Prostate gland (tissue), 2 donors: Measurements from ENCODE around the gene RHBDL1. TPM values are rescaled to one million over a fixed set of nuclear protein-coding genes. Genes with fewer than 3 reads are reported as not detected.

Source experiments
- DNase-seq: peaks from one replicate; pipeline ENCODE4 v3.0.0-alpha.2; 2019; ENCODE audit warnings: low spot score
- H3K27ac ChIP-seq, 2 donors: fragments of 200-600 bp; sonication (generic); 2 replicates each; pipeline ENCODE4 v1.5.1; 2017 to 2019
- H3K27me3 ChIP-seq: fragments of 200-600 bp; sonication (generic); replicated peaks from 2 replicates; pipeline ENCODE4 v1.5.1; 2019; ENCODE audit not compliant: insufficient read depth
- H3K36me3 ChIP-seq, 2 donors: fragments of 200-600 bp; sonication (generic); 1 replicate in 1 of 2; 2 replicates in 1 of 2; pipeline versions ENCODE4 v1.5.1 to v1.8.1; 2017 to 2019
- H3K4me1 ChIP-seq: fragments of 200-600 bp; sonication (generic); replicated peaks from 2 replicates; pipeline ENCODE4 v1.5.1; 2019
- H3K4me3 ChIP-seq, 2 donors: fragments of 200-600 bp; sonication (generic); 2 replicates each; pipeline ENCODE4 v1.5.1; 2017 to 2019
- H3K9me3 ChIP-seq: fragments of 200-600 bp; sonication (generic); 2 replicates; pipeline ENCODE4 v1.5.1; 2017
- CTCF ChIP-seq, 4 experiments: fragments of 200-600 bp in 2 of 4; fragments of 450-650 bp in 2 of 4; sonication (generic) in 2 of 4; IDR thresholded peaks; 1 replicate in 3 of 4; 2 replicates in 1 of 4; pipeline ENCODE4 v1.5.1; 2016 to 2019; ENCODE audit warnings: antibody characterized with exemption in 4 of 4, mild to moderate bottlenecking in 2 of 4, moderate library complexity in 2 of 4
- POLR2A ChIP-seq: fragments of 450-650 bp; IDR thresholded peaks from one replicate; pipeline ENCODE4 v1.6.1; 2016; ENCODE audit warnings: antibody characterized with exemption, mild to moderate bottlenecking
- POLR2AphosphoS5 ChIP-seq: sonication (generic); formaldehyde crosslinking; IDR thresholded peaks from one replicate; pipeline ENCODE4 v1.6.1; 2017; ENCODE audit warnings: antibody characterized with exemption
- WGBS: methylation state at CpG from one replicate; pipeline ENCODE4 v1.1.5; 2018; 5-methylcytosine and 5-hydroxymethylcytosine counted together
- intact Hi-C: fragments of 100-400 bp; cut with DNase I; formaldehyde crosslinking; loops from one replicate; pipeline ENCODE4 v1.14.2; 2022
- total RNA-seq, 2 donors: library from RNA; depleted of rRNA; stranded (reverse); fragments of >200 nt; gene quantifications; one replicate each; pipeline ENCODE4 v1.1.0, GENCODE V29; 2016

RHBDL1 gene
- total RNA-seq, 2 donors from 2014 or later = 4.5 to 4.9 TPM

GRCh38 chr16:693364-693763, 17.9 kb downstream of the RHBDL1 start:
- H3K9me3 ChIP-seq = no peaks in the 10 kb centered on the region
- 45% methylated on average over 21 of the region's 22 CpGs for WGBS
- intact Hi-C loops = no loop called here
- no peak overlapping the region for H3K27ac ChIP-seq
- TF ChIP-seq POLR2AphosphoS5 (no peak), CTCF (IDR thresholded peaks at IDR 0.05) (no peak), POLR2A (no peak)
- H3K4me3 ChIP-seq = no peak overlapping the region
- H3K4me1 ChIP-seq = peaks cover 11% of the 10 kb centered on the region
- DNase-seq = no peak
- no peaks in the 10 kb centered on the region for H3K36me3 ChIP-seq
- H3K27me3 ChIP-seq = peaks cover 23% of the 10 kb centered on the region

GRCh38 chr16:693766-694165, 18.3 kb downstream of the RHBDL1 start:
- H3K4me1 ChIP-seq = peaks cover 11% of the 10 kb centered on the region
- 7% methylated on average over 37 of the region's 37 CpGs for WGBS
- H3K9me3 ChIP-seq = no peaks in the 10 kb centered on the region
- H3K4me3 ChIP-seq = no peak overlapping the region
- TF ChIP-seq CTCF (IDR thresholded peaks at IDR 0.05) = no peak
- TF ChIP-seq POLR2A = no peak
- no peak for TF ChIP-seq POLR2AphosphoS5
- no peak overlapping the region for H3K27ac ChIP-seq
- DNase-seq = no peak
- peaks cover 23% of the 10 kb centered on the region for H3K27me3 ChIP-seq
- intact Hi-C loops = no loop called here
- no peaks in the 10 kb centered on the region for H3K36me3 ChIP-seq

- DNase-seq = no peak
- H3K27me3 ChIP-seq = peaks cover 23% of the 10 kb centered on the region
- peaks cover 11% of the 10 kb centered on the region for H3K4me1 ChIP-seq
- TF ChIP-seq POLR2AphosphoS5 (no peak), CTCF (IDR thresholded peaks at IDR 0.05) (no peak), POLR2A (no peak)
- H3K27ac ChIP-seq = no peak overlapping the region
- H3K4me3 ChIP-seq = peak overlapping the region; percentile 8 to 17
- no peaks in the 10 kb centered on the region for H3K36me3 ChIP-seq
- no peaks in the 10 kb centered on the region for H3K9me3 ChIP-seq
- 4% methylated on average over 42 of the region's 64 CpGs for WGBS
- intact Hi-C loops = no loop called here
Measured at GRCh38 chr16:694187-694862, 18.9 kb downstream of the RHBDL1 start.

GRCh38 chr16:694863-695354, 19.4 kb downstream of the RHBDL1 start:
- WGBS = under 1% methylated on average over 31 of the region's 37 CpGs
- Histone ChIP-seq H3K27ac (no peak overlapping the region), H3K27me3 (peaks cover 23% of the 10 kb centered on the region), H3K9me3 (no peaks in the 10 kb centered on the region), H3K4me3 (peak overlapping the region; percentile 8 to 17), H3K4me1 (peaks cover 7% of the 10 kb centered on the region), H3K36me3 (no peaks in the 10 kb centered on the region)
- intact Hi-C loops = no loop called here
- no peak for TF ChIP-seq POLR2A
- no peak for TF ChIP-seq CTCF (IDR thresholded peaks at IDR 0.05)
- no peak for TF ChIP-seq POLR2AphosphoS5
- no peak for DNase-seq
